Heart left ventricle (tissue), 13 donors: ENCODE data around the gene C6orf132.

Experiments
- POLR2A ChIP-seq, 2 donors: fragments of 450-650 bp; IDR thresholded peaks; one replicate each; pipeline ENCODE4 v1.6.1; 2017; ENCODE audit warnings: antibody characterized with exemption in 2 of 2, mild to moderate bottlenecking in 2 of 2, moderate library complexity in 2 of 2
- TF ChIP-seq, protein P1 (sequence below), 12 donors: fragments of 200-600 bp; sonication (generic) in 4 of 12; IDR thresholded peaks; one replicate each; pipeline versions ENCODE4 v1.5.0 to v1.8.0; 2018 to 2022; ENCODE audit warnings: antibody characterized with exemption in 12 of 12, mild to moderate bottlenecking in 5 of 12
- donor health status: ischemic (EF 13 %, LVEDD 7.1; RV severe dilation, severe dysfunction).
- donor health status: DM: no; HTN: yes; CAD: no.
- donor health status: DM: no; HTN: no; CAD: no.
- donor health status: ischemic (EF 25% LVEDD 6.9; RV normal size, moderate dysfunction).
- donor health status: ischemic (EF 25% LVEDD 5.7; RV mildly dilated, moderate dysfunction).
- donor health status: ischemic (EF 35%, LVEDD 5.7; RV mildly dilated, moderate dysfunction).
- donor health status: nonischemic (EF 11% LVEDD 7.7; RV severe dilation, severe dysfunction).
- donor health status: DM: yes; HTN: yes; CAD: no.
- donor health status: PGD.
- donor health status: ischemic (EF 29% LVEDD 5.4; RV normal size, mild dysfunction).
- donor health status: nonischemic (EF 23%, LVEDD 6.1; RV moderate dilation, normal function).

GRCh38 chr6:42155293-42155692 lies 12.9 kb upstream of the C6orf132 start:
- TF ChIP-seq, protein P1, sequence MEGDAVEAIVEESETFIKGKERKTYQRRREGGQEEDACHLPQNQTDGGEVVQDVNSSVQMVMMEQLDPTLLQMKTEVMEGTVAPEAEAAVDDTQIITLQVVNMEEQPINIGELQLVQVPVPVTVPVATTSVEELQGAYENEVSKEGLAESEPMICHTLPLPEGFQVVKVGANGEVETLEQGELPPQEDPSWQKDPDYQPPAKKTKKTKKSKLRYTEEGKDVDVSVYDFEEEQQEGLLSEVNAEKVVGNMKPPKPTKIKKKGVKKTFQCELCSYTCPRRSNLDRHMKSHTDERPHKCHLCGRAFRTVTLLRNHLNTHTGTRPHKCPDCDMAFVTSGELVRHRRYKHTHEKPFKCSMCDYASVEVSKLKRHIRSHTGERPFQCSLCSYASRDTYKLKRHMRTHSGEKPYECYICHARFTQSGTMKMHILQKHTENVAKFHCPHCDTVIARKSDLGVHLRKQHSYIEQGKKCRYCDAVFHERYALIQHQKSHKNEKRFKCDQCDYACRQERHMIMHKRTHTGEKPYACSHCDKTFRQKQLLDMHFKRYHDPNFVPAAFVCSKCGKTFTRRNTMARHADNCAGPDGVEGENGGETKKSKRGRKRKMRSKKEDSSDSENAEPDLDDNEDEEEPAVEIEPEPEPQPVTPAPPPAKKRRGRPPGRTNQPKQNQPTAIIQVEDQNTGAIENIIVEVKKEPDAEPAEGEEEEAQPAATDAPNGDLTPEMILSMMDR (IDR thresholded peaks at IDR 0.05): no peak
- no peak for TF ChIP-seq POLR2A (IDR thresholded peaks at IDR 0.05)
